Smooth muscle cell of bladder (primary cell): ENCODE data around the gene SLC46A2. TPM values are rescaled to one million over a fixed set of nuclear protein-coding genes. Genes with fewer than 3 reads are reported as not detected.

Experiments
- total RNA-seq: library from RNA; depleted of rRNA; stranded (reverse); fragments of >200 nt; gene quantifications from 2 replicates; pipeline ENCODE4 v1.2.3, GENCODE V29; 2014

Gene SLC46A2, protein sequence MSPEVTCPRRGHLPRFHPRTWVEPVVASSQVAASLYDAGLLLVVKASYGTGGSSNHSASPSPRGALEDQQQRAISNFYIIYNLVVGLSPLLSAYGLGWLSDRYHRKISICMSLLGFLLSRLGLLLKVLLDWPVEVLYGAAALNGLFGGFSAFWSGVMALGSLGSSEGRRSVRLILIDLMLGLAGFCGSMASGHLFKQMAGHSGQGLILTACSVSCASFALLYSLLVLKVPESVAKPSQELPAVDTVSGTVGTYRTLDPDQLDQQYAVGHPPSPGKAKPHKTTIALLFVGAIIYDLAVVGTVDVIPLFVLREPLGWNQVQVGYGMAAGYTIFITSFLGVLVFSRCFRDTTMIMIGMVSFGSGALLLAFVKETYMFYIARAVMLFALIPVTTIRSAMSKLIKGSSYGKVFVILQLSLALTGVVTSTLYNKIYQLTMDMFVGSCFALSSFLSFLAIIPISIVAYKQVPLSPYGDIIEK
- not detected in 2 replicates for total RNA-seq

GRCh38 chr9:112890106-112891081 lies at the start of gene SLC46A2:
TSS of gene SLC46A2 (minus strand) at chr9:112890876. CDS start at chr9:112890681, 195 bp downstream.

Other genes with a start within 250 kb of the SLC46A2 start
- 10.0 and 11.3 TPM in 2 replicates for gene INIP, start 172.8 kb downstream of the SLC46A2 start, total RNA-seq
- 17.2 and 25.2 TPM in 2 replicates for gene SNX30, start 140.1 kb downstream of the SLC46A2 start, total RNA-seq
- 1.2 and 1.8 TPM in 2 replicates for gene ZNF883, start 121.3 kb upstream of the SLC46A2 start, total RNA-seq
- 2.3 and 2.4 TPM in 2 replicates for gene ZFP37, start 165.8 kb upstream of the SLC46A2 start, total RNA-seq